ENCODE results near the gene USP34. TPM values are rescaled to one million over a fixed set of nuclear protein-coding genes. Genes with fewer than 3 reads are reported as not detected.

USP34 gene
- total and polyA plus RNA-seq, 2 of the 8 experiments (the other 6 are each of a cell fraction or from before 2014, with no cell fraction given): 56.7 to 91.7 TPM

DNA sequence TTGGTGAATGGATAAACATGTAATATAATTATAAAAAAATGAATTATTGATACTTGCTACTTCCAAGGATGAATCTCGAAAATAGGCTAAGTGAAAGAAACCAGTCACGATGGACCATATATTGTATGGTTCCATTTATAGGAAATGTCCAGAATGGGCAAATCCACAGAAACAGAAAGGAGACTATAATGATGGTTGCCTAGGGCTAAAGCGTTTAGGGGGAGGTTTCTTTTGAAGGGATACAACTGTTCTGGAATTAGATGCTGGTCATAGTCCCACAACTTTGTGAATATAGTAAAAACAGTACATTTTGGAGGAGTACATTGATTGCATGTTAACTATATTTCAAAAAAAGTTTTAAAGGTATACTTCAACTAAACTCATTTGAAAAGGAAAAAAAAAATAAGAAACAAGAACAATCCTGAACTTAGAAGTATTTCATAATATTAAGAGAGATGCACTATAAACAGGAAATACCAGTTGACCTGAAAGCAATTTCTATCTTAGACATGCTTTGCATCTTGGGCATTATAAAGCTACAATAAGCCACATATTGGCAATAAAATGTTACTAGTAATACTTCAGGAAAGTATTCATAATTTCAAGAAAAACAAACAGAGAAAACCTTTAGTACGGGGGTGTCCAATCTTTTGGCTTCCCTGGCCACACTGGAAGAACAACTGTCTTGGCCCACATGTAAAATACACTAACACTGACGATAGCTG is 178.9 kb downstream of the USP34 start:
- FAIRE-seq (no peak), DNase-seq (ENCODE audit: low read depth in 1 of 2, low spot score in 2 of 2) (no peak)
- Histone ChIP-seq H2BK120ac (replicated peaks; ENCODE audit: low read depth, low read length) (no peak overlapping the region), H3K27ac (ENCODE audit: low read depth, low read length) (no peak overlapping the region), H2AFZ (ENCODE audit: low read length) (no peak overlapping the region), H3K23me2 (ENCODE audit: low read depth, low read length) (no peaks in the 10 kb centered on the region), H3K56ac (replicated peaks; ENCODE audit: insufficient read length, low read depth, low read length) (no peak overlapping the region), H3K36me3 (ENCODE audit: control insufficient read depth in 2 of 4, insufficient read depth in 4 of 4, low read length in 3 of 4) (peaks cover 2 to 42% (median 7%) of the 10 kb centered on the region in 4 experiments; a peak in 2 of 8 replicates), H4K8ac (ENCODE audit: extremely low read depth, insufficient read depth, low read length) (no peak overlapping the region), H4K5ac (ENCODE audit: insufficient read length, low read depth, low read length) (no peak overlapping the region), H2AK5ac (ENCODE audit: low read depth, low read length) (no peak overlapping the region), H4K20me1 (replicated peaks in 1 of 2; ENCODE audit: control insufficient read depth in 1 of 2, insufficient read depth in 2 of 2, low read length in 2 of 2) (peaks cover 0 to 1% of the 10 kb centered on the region in 2 experiments), H3K4me1 (replicated peaks in 1 of 4; ENCODE audit: control insufficient read depth in 3 of 4, insufficient read depth in 4 of 4, low read length in 3 of 4) (no peaks in the 10 kb centered on the region), H3K9ac (replicated peaks in 1 of 4; ENCODE audit: extremely low read depth in 1 of 4, low read depth in 3 of 4, low read length in 3 of 4) (no peak overlapping the region), H3K23ac (ENCODE audit: insufficient read length) (no peak overlapping the region), H3K14ac (ENCODE audit: insufficient read length) (no peak overlapping the region), H2BK20ac (ENCODE audit: low read length) (no peak overlapping the region), H2BK12ac (ENCODE audit: low read depth, low read length) (no peak overlapping the region), H3K27me3 (replicated peaks in 1 of 4; ENCODE audit: control insufficient read depth in 3 of 4, extremely low read depth in 1 of 4, insufficient read depth in 3 of 4, low read length in 3 of 4) (peaks cover 0 to 1% (median 0%) of the 10 kb centered on the region in 4 experiments; a peak in 1 of 7 replicates), H3K79me1 (ENCODE audit: low read depth, low read length) (no peaks in the 10 kb centered on the region), H3K4me2 (ENCODE audit: insufficient read depth in 1 of 2, low read depth in 2 of 2, low read length in 2 of 2) (no peak overlapping the region), H2BK5ac (ENCODE audit: low read depth, low read length) (no peak overlapping the region), H4K91ac (replicated peaks; ENCODE audit: insufficient read length, low read length) (no peak overlapping the region), H3K79me2 (ENCODE audit: control insufficient read depth in 1 of 2, insufficient read depth in 2 of 2, low read length in 2 of 2) (no peaks in the 10 kb centered on the region), H2BK15ac (ENCODE audit: low read length) (no peak overlapping the region), H3K18ac (ENCODE audit: extremely low read depth, low read length) (no peak overlapping the region), H3K9me3 (ENCODE audit: insufficient read depth in 2 of 2, low read depth in 1 of 2, low read length in 1 of 2) (no peaks in the 10 kb centered on the region), H3K4ac (replicated peaks; ENCODE audit: insufficient read length, low read depth, low read length) (no peak overlapping the region), H3K4me3 (ENCODE audit: extremely low read depth in 1 of 4, insufficient read depth in 2 of 4, low read depth in 3 of 4, low read length in 4 of 4) (no peak overlapping the region)
- TF ChIP-seq TEAD4 (IDR thresholded peaks at IDR 0.05; ENCODE audit: low read depth, low read length): no peak
- TF ChIP-seq SP1 (IDR thresholded peaks at IDR 0.05; ENCODE audit: low read depth, low read length): no peak
- TF ChIP-seq MAFK (IDR thresholded peaks at IDR 0.05; ENCODE audit: low read depth, low read length): no peak
- TF ChIP-seq KDM5A (IDR thresholded peaks at IDR 0.05; ENCODE audit: low read length): no peak
- no peak for TF ChIP-seq BRCA1 (IDR thresholded peaks at IDR 0.05; ENCODE audit: low read depth, low read length)
- TF ChIP-seq SAP30 (IDR thresholded peaks at IDR 0.05; ENCODE audit: insufficient read depth, insufficient replicate concordance, low read length): no peak
- TF ChIP-seq E2F6 (IDR thresholded peaks at IDR 0.05): no peak
- no peak for TF ChIP-seq SP4 (IDR thresholded peaks at IDR 0.05; ENCODE audit: low read length)
- no peak for TF ChIP-seq POLR2A (IDR thresholded peaks at IDR 0.05; ENCODE audit: control extremely low read depth in 1 of 2, low read depth in 2 of 2, low read length in 2 of 2)
- TF ChIP-seq TBP (IDR thresholded peaks at IDR 0.05; ENCODE audit: low read depth, low read length): no peak
- WGBS, 2 experiments (ENCODE audit: extremely low coverage in 1 of 2, insufficient coverage in 1 of 2, insufficient read length in 1 of 2, insufficient replicate concordance in 2 of 2, low coverage in 1 of 2, low lambda C conversion rate in 2 of 2, missing lambda C conversion rate in 1 of 2): 83% methylated on average over 5 of the region's 5 CpGs; no CpG with 5 or more reads in 1 of the 2 experiments
- CTCF ChIA-PET (ENCODE audit: partially characterized antibody): interaction anchor here (0.6 kb wide), 1 partner anchor 371 kb away, joined by 3 read pairs; no protein-coding TSS in a partner anchor
- POLR2A ChIA-PET (ENCODE audit: partially characterized antibody): interaction anchor here (0.6 kb wide), 1 partner anchor 474 kb away, joined by 3 read pairs; no protein-coding TSS in a partner anchor

Measured in H1 (cell line).